ENCODE data around the gene GARIN5B.
"Not testable (repeated sequence)": the region's sequence is repeated elsewhere in the genome, so short reads cannot be mapped to it uniquely, and the experiment has no call there.

GARIN5B gene

GRCh38 chr19:55362990-55363716 lies at the start of gene GARIN5B:
Gene GARIN5B (minus strand): TSS chr19:55363260. CDS start chr19:55363066, 194 bp downstream.
- ATAC-seq (replicated peaks; ENCODE audit: extremely low read depth, poor library complexity, severe bottlenecking) = no peak
- Mint-ChIP-seq H3K4me3 (no peak within 1 kb of the TSS), H3K9me3 (no peaks in the 10 kb centered on the region), H3K27ac (ENCODE audit: low read depth) (no peak within 1 kb of the TSS), H3K27me3 (peaks cover 27% of the 10 kb centered on the region), H3K4me1 (no peaks in the 10 kb centered on the region), H3K36me3 (ENCODE audit: insufficient read depth) (no peaks in the 10 kb centered on the region)
- DNase-seq (ENCODE audit: low spot score in 2 of 2) = no peak

GRCh38 chr19:55410168-55410567 lies 47.1 kb upstream of the GARIN5B start:
- no peak overlapping the region for H3K4me3 Mint-ChIP-seq
- H3K4me1 Mint-ChIP-seq = peaks cover 26% of the 10 kb centered on the region
- no peaks in the 10 kb centered on the region for H3K27me3 Mint-ChIP-seq
- no peak for DNase-seq (ENCODE audit: low spot score in 2 of 2)
- H3K9me3 Mint-ChIP-seq = no peaks in the 10 kb centered on the region
- H3K36me3 Mint-ChIP-seq (ENCODE audit: insufficient read depth) = peaks cover 20% of the 10 kb centered on the region
- no peak overlapping the region for H3K27ac Mint-ChIP-seq (ENCODE audit: low read depth)
- no peak for ATAC-seq (replicated peaks; ENCODE audit: extremely low read depth, poor library complexity, severe bottlenecking)

- not testable (repeated sequence) for H3K27ac Mint-ChIP-seq (ENCODE audit: low read depth); H3K9me3 Mint-ChIP-seq; H3K27me3 Mint-ChIP-seq; DNase-seq (ENCODE audit: low spot score in 2 of 2); ATAC-seq (replicated peaks; ENCODE audit: extremely low read depth, poor library complexity, severe bottlenecking)
- Mint-ChIP-seq H3K4me3 (peak overlapping the region; percentile 82), H3K36me3 (ENCODE audit: insufficient read depth) (peaks cover 22% of the 10 kb centered on the region), H3K4me1 (peaks cover 26% of the 10 kb centered on the region)
Observed at GRCh38 chr19:55409179-55409578, 46.1 kb upstream of the GARIN5B start.

GRCh38 chr19:55408533-55408872 lies 45.4 kb upstream of the GARIN5B start:
- H3K9me3 Mint-ChIP-seq = no peaks in the 10 kb centered on the region
- DNase-seq (ENCODE audit: low spot score in 2 of 2) = no peak
- peaks cover 26% of the 10 kb centered on the region for H3K4me1 Mint-ChIP-seq
- H3K36me3 Mint-ChIP-seq (ENCODE audit: insufficient read depth) = peaks cover 28% of the 10 kb centered on the region
- no peaks in the 10 kb centered on the region for H3K27me3 Mint-ChIP-seq
- no peak for ATAC-seq (replicated peaks; ENCODE audit: extremely low read depth, poor library complexity, severe bottlenecking)
- H3K4me3 Mint-ChIP-seq = peak overlapping the region; percentile 82
- peak overlapping the region; percentile 96 for H3K27ac Mint-ChIP-seq (ENCODE audit: low read depth)

GRCh38 chr19:55407800-55408532 lies 44.9 kb upstream of the GARIN5B start:
- Mint-ChIP-seq H3K36me3 (ENCODE audit: insufficient read depth) (peaks cover 34% of the 10 kb centered on the region), H3K9me3 (no peaks in the 10 kb centered on the region), H3K4me3 (peak overlapping the region; percentile 82), H3K4me1 (peaks cover 26% of the 10 kb centered on the region), H3K27me3 (no peaks in the 10 kb centered on the region), H3K27ac (ENCODE audit: low read depth) (peak overlapping the region; percentile 96)
- DNase-seq (ENCODE audit: low spot score in 2 of 2) = peak; percentile 93 to 97
- peak; percentile 94 for ATAC-seq (replicated peaks; ENCODE audit: extremely low read depth, poor library complexity, severe bottlenecking)

- not testable (repeated sequence) for ATAC-seq (replicated peaks; ENCODE audit: extremely low read depth, poor library complexity, severe bottlenecking); DNase-seq (ENCODE audit: low spot score in 2 of 2); H3K9me3 Mint-ChIP-seq; H3K27me3 Mint-ChIP-seq
- peak within 1 kb of the TSS; percentile 82 for H3K4me3 Mint-ChIP-seq
- peak within 1 kb of the TSS; percentile 96 for H3K27ac Mint-ChIP-seq (ENCODE audit: low read depth)
- H3K4me1 Mint-ChIP-seq = peaks cover 26% of the 10 kb centered on the region
- H3K36me3 Mint-ChIP-seq (ENCODE audit: insufficient read depth) = peaks cover 38% of the 10 kb centered on the region
Observed at GRCh38 chr19:55407550-55407799, 44.4 kb upstream of the GARIN5B start, which contains the start of gene UBE2S. Gene UBE2S (minus strand): TSS chr19:55407788. CDS start chr19:55407589, 199 bp downstream.

GRCh38 chr19:55406826-55407549 lies 43.9 kb upstream of the GARIN5B start:
- no peak for ATAC-seq (replicated peaks; ENCODE audit: extremely low read depth, poor library complexity, severe bottlenecking)
- H3K9me3 Mint-ChIP-seq = no peaks in the 10 kb centered on the region
- H3K36me3 Mint-ChIP-seq (ENCODE audit: insufficient read depth) = peaks cover 43% of the 10 kb centered on the region
- peak in 1 of 2 donors; percentile 26 for DNase-seq (ENCODE audit: low spot score in 2 of 2)
- peak overlapping the region; percentile 82 for H3K4me3 Mint-ChIP-seq
- H3K4me1 Mint-ChIP-seq = peaks cover 26% of the 10 kb centered on the region
- no peaks in the 10 kb centered on the region for H3K27me3 Mint-ChIP-seq
- H3K27ac Mint-ChIP-seq (ENCODE audit: low read depth) = peak overlapping the region; percentile 96

- DNase-seq (ENCODE audit: low spot score in 2 of 2) (no peak), ATAC-seq (replicated peaks; ENCODE audit: extremely low read depth, poor library complexity, severe bottlenecking) (no peak)
- no peaks in the 10 kb centered on the region for H3K9me3 Mint-ChIP-seq
- H3K4me1 Mint-ChIP-seq = peaks cover 26% of the 10 kb centered on the region
- no peaks in the 10 kb centered on the region for H3K27me3 Mint-ChIP-seq
- H3K27ac Mint-ChIP-seq (ENCODE audit: low read depth) = peak overlapping the region; percentile 96
- peak overlapping the region; percentile 82 for H3K4me3 Mint-ChIP-seq
- H3K36me3 Mint-ChIP-seq (ENCODE audit: insufficient read depth) = peaks cover 48% of the 10 kb centered on the region
Observed at GRCh38 chr19:55406091-55406825, 43.2 kb upstream of the GARIN5B start.

GRCh38 chr19:55405638-55406037 lies 42.6 kb upstream of the GARIN5B start:
- Mint-ChIP-seq H3K36me3 (ENCODE audit: insufficient read depth) (peaks cover 50% of the 10 kb centered on the region), H3K4me3 (peak overlapping the region; percentile 82), H3K9me3 (no peaks in the 10 kb centered on the region), H3K27ac (ENCODE audit: low read depth) (peak overlapping the region; percentile 96), H3K27me3 (no peaks in the 10 kb centered on the region), H3K4me1 (peaks cover 26% of the 10 kb centered on the region)
- no peak for ATAC-seq (replicated peaks; ENCODE audit: extremely low read depth, poor library complexity, severe bottlenecking)
- no peak for DNase-seq (ENCODE audit: low spot score in 2 of 2)

- no peaks in the 10 kb centered on the region for H3K27me3 Mint-ChIP-seq
- no peak overlapping the region for H3K27ac Mint-ChIP-seq (ENCODE audit: low read depth)
- no peaks in the 10 kb centered on the region for H3K9me3 Mint-ChIP-seq
- no peak for DNase-seq (ENCODE audit: low spot score in 2 of 2)
- peaks cover 35% of the 10 kb centered on the region for H3K4me1 Mint-ChIP-seq
- H3K36me3 Mint-ChIP-seq (ENCODE audit: insufficient read depth) = peaks cover 50% of the 10 kb centered on the region
- H3K4me3 Mint-ChIP-seq = no peak overlapping the region
- no peak for ATAC-seq (replicated peaks; ENCODE audit: extremely low read depth, poor library complexity, severe bottlenecking)
Observed at GRCh38 chr19:55402509-55402908, 39.4 kb upstream of the GARIN5B start.

- not testable (repeated sequence) for H3K27ac Mint-ChIP-seq (ENCODE audit: low read depth); H3K9me3 Mint-ChIP-seq; H3K27me3 Mint-ChIP-seq; DNase-seq (ENCODE audit: low spot score in 2 of 2); H3K4me3 Mint-ChIP-seq; ATAC-seq (replicated peaks; ENCODE audit: extremely low read depth, poor library complexity, severe bottlenecking)
- peaks cover 24% of the 10 kb centered on the region for H3K4me1 Mint-ChIP-seq
- peaks cover 44% of the 10 kb centered on the region for H3K36me3 Mint-ChIP-seq (ENCODE audit: insufficient read depth)
Observed at GRCh38 chr19:55401390-55401789, 38.3 kb upstream of the GARIN5B start.

Data from central memory CD8-positive, alpha-beta T cell (primary cell).